Upper lobe of left lung (tissue), 4 donors: ENCODE results near the gene LRP8.

ENCODE experiments used
- EP300 ChIP-seq, 4 donors: sonication (generic); formaldehyde crosslinking; IDR thresholded peaks; one replicate each; pipeline ENCODE4 v1.5.1; 2017; ENCODE audit warnings: antibody characterized with exemption in 4 of 4, control low read depth in 2 of 4
- TF ChIP-seq, protein P1 (sequence below), 6 experiments: fragments of 450-650 bp in 4 of 6; fragments of 200-600 bp in 2 of 6; sonication (generic) in 2 of 6; IDR thresholded peaks; one replicate each; pipeline ENCODE4 v1.5.1; 2016 to 2019; ENCODE audit warnings: antibody characterized with exemption in 6 of 6

DNA sequence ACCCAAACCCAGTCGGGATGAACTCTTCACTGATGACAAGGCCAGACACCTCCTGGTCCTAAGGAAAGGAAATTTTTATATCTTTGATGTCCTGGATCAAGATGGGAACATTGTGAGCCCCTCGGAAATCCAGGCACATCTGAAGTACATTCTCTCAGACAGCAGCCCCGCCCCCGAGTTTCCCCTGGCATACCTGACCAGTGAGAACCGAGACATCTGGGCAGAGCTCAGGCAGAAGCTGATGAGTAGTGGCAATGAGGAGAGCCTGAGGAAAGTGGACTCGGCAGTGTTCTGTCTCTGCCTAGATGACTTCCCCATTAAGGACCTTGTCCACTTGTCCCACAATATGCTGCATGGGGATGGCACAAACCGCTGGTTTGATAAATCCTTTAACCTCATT is 117.5 kb downstream of the LRP8 start:
- TF ChIP-seq EP300 (IDR thresholded peaks at IDR 0.05), result no peak
- TF ChIP-seq, protein P1, sequence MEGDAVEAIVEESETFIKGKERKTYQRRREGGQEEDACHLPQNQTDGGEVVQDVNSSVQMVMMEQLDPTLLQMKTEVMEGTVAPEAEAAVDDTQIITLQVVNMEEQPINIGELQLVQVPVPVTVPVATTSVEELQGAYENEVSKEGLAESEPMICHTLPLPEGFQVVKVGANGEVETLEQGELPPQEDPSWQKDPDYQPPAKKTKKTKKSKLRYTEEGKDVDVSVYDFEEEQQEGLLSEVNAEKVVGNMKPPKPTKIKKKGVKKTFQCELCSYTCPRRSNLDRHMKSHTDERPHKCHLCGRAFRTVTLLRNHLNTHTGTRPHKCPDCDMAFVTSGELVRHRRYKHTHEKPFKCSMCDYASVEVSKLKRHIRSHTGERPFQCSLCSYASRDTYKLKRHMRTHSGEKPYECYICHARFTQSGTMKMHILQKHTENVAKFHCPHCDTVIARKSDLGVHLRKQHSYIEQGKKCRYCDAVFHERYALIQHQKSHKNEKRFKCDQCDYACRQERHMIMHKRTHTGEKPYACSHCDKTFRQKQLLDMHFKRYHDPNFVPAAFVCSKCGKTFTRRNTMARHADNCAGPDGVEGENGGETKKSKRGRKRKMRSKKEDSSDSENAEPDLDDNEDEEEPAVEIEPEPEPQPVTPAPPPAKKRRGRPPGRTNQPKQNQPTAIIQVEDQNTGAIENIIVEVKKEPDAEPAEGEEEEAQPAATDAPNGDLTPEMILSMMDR (IDR thresholded peaks at IDR 0.05), result no peak
